WTC11 (cell line): ENCODE results near the gene RYR1. TPM values are rescaled to one million over a fixed set of nuclear protein-coding genes. Genes with fewer than 3 reads are reported as not detected.

ENCODE experiments used
- ATAC-seq: fragments of 200-7000 bp; cut with Tn5 transposase; 2 replicates; pipeline ENCODE4 v1.10.0; 2021; ENCODE audit warnings: mild to moderate bottlenecking, moderate library complexity
- CTCF ChIA-PET: fragments of 300-600 bp; sonication (Branson Sonifier 250); formaldehyde crosslinking; loops from one replicate; lab custom pipeline; 2021; ENCODE audit warnings: antibody characterized with exemption; lab: Charles Lee
- POLR2A ChIA-PET: fragments of 350-600 bp; sonication (Branson Sonifier 250); formaldehyde crosslinking; loops from one replicate; lab custom pipeline; 2021; ENCODE audit warnings: antibody characterized with exemption; lab: Charles Lee
- DNase-seq: peaks from one replicate; pipeline ENCODE4 v3.0.0; 2021; ENCODE audit warnings: low spot score
- H3K27ac Mint-ChIP-seq: 2 replicates; pipeline ENCODE4 v1.8.0; 2021; ENCODE audit warnings: mixed read lengths
- H3K27me3 Mint-ChIP-seq: 2 replicates; pipeline ENCODE4 v1.8.0; 2021; ENCODE audit warnings: low read depth, mild to moderate bottlenecking, moderate library complexity, mixed read lengths
- H3K36me3 Mint-ChIP-seq: 2 replicates; pipeline ENCODE4 v1.8.0; 2021; ENCODE audit warnings: mixed read lengths
- H3K4me1 Mint-ChIP-seq: 2 replicates; pipeline ENCODE4 v1.8.0; 2022; ENCODE audit warnings: mixed read lengths
- H3K4me3 Mint-ChIP-seq: 2 replicates; pipeline ENCODE4 v1.8.0; 2021; ENCODE audit warnings: mild to moderate bottlenecking, moderate library complexity, mixed read lengths
- H3K9me3 Mint-ChIP-seq: 2 replicates; pipeline ENCODE4 v1.8.0; 2021; ENCODE audit warnings: mixed read lengths
- CREM ChIP-seq: sonication (generic); formaldehyde crosslinking; IDR thresholded peaks from 2 replicates; pipeline ENCODE4 v1.8.1; 2022; ENCODE audit warnings: mild to moderate bottlenecking, missing genetic modification reagents, moderate library complexity
- ETV6 ChIP-seq: sonication (generic); formaldehyde crosslinking; IDR thresholded peaks from 2 replicates; pipeline ENCODE4 v1.8.1; 2022; ENCODE audit warnings: mild to moderate bottlenecking, missing genetic modification reagents
- FOXP1 ChIP-seq: sonication (generic); formaldehyde crosslinking; IDR thresholded peaks from 2 replicates; pipeline ENCODE4 v1.8.0; 2022; ENCODE audit warnings: missing genetic modification reagents, mild to moderate bottlenecking, moderate library complexity, borderline replicate concordance
- JUN ChIP-seq: sonication (generic); formaldehyde crosslinking; IDR thresholded peaks from 2 replicates; pipeline ENCODE4 v1.8.0; 2023; ENCODE audit warnings: mild to moderate bottlenecking, missing genetic modification reagents
- MYBL2 ChIP-seq: sonication (generic); formaldehyde crosslinking; IDR thresholded peaks from 2 replicates; pipeline ENCODE4 v1.8.1; 2023; ENCODE audit warnings: mild to moderate bottlenecking, moderate library complexity, missing genetic modification reagents
- NFATC4 ChIP-seq: fragments of 250-450 bp; sonication (Bioruptor Pico); IDR thresholded peaks from 2 replicates; pipeline ENCODE4 v1.9.0; 2021; ENCODE audit warnings: mild to moderate bottlenecking
- NFYB ChIP-seq: sonication (generic); formaldehyde crosslinking; conservative IDR thresholded peaks from 2 replicates; pipeline ENCODE4 v1.8.0; 2022; ENCODE audit warnings: low read depth, missing genetic modification reagents
- SMAD4 ChIP-seq: sonication (generic); formaldehyde crosslinking; IDR thresholded peaks from 2 replicates; pipeline ENCODE4 v1.8.0; 2022; ENCODE audit warnings: mild to moderate bottlenecking, missing genetic modification reagents
- TEAD1 ChIP-seq: sonication (generic); formaldehyde crosslinking; IDR thresholded peaks from 2 replicates; pipeline ENCODE4 v1.8.0; 2022; ENCODE audit warnings: mild to moderate bottlenecking, missing genetic modification reagents
- ZNF232 ChIP-seq: sonication (generic); formaldehyde crosslinking; IDR thresholded peaks from 2 replicates; pipeline ENCODE4 v1.8.0; 2022; ENCODE audit warnings: mild to moderate bottlenecking, missing genetic modification reagents
- ZNF671 ChIP-seq: fragments of 250-450 bp; sonication (Bioruptor Pico); IDR thresholded peaks from 2 replicates; pipeline ENCODE4 v1.8.0; 2021; ENCODE audit warnings: mild to moderate bottlenecking
- total RNA-seq: library from RNA; stranded (reverse); gene quantifications from 3 replicates; pipeline ENCODE4 v1.2.3, GENCODE V29; 2021
- TF ChIP-seq, protein P1 (sequence below): sonication (generic); formaldehyde crosslinking; IDR thresholded peaks from 2 replicates; pipeline ENCODE4 v1.8.1; 2023; ENCODE audit warnings: mild to moderate bottlenecking, moderate library complexity, missing genetic modification reagents
- TF ChIP-seq, protein P2 (sequence below): sonication (generic); formaldehyde crosslinking; IDR thresholded peaks from 2 replicates; pipeline ENCODE4 v1.8.1; 2022; ENCODE audit warnings: missing genetic modification reagents, borderline replicate concordance
- TF ChIP-seq, protein P3 (sequence below): fragments of 250-450 bp; sonication (Bioruptor Pico); IDR thresholded peaks from 2 replicates; pipeline ENCODE4 v2.1.2; 2022; ENCODE audit warnings: mild to moderate bottlenecking, moderate library complexity
- TF ChIP-seq, protein P4 (sequence below): sonication (generic); formaldehyde crosslinking; IDR thresholded peaks from 2 replicates; pipeline ENCODE4 v1.8.1; 2022; ENCODE audit warnings: mild to moderate bottlenecking, moderate library complexity, missing genetic modification reagents
- TF ChIP-seq, protein P5 (sequence below): sonication (generic); formaldehyde crosslinking; conservative IDR thresholded peaks from 2 replicates; pipeline ENCODE4 v1.8.1; 2023; ENCODE audit warnings: mild to moderate bottlenecking, low read depth, missing genetic modification reagents, moderate library complexity
- TF ChIP-seq, protein P6 (sequence below): sonication (generic); formaldehyde crosslinking; IDR thresholded peaks from 2 replicates; pipeline ENCODE4 v1.8.1; 2022; ENCODE audit warnings: mild to moderate bottlenecking, missing genetic modification reagents, moderate library complexity, borderline replicate concordance
- TF ChIP-seq, protein P7 (sequence below): sonication (generic); formaldehyde crosslinking; IDR thresholded peaks from 2 replicates; pipeline ENCODE4 v1.8.0; 2023; ENCODE audit warnings: missing genetic modification reagents, mild to moderate bottlenecking, borderline replicate concordance
- TF ChIP-seq, protein P8 (sequence below): fragments of 200-600 bp; IDR thresholded peaks from 2 replicates; pipeline ENCODE4 v1.8.0; 2022; ENCODE audit warnings: antibody characterized with exemption

Gene RYR1
- total RNA-seq, 1 experiment from 2014 or later, result 24.2 TPM

DNA sequence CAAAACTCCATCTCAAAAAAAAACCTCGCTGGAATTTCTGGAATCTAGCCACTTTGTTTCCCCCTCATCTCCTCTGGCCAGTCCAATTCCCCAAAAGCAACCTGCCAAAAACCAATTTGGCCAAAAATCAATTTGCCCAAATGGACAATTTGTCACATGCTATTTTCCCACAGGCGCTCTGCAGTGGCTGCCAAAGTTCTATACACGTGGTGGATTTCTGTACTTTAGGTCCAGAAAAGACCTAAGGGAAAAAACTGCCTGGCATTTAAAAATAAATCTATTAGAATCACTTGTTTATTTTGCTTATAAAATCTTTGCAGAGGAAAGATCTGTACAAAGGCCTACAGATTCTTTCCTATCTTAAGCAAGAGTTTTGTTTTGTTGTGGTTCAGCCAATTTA is 104.9 kb downstream of the RYR1 start:
- Mint-ChIP-seq H3K4me3 (no peak overlapping the region), H3K27me3 (peaks cover 4% of the 10 kb centered on the region; the same call in 1 of the 2 replicates), H3K36me3 (peaks cover 50% of the 10 kb centered on the region), H3K27ac (no peak overlapping the region), H3K4me1 (no peaks in the 10 kb centered on the region), H3K9me3 (peaks cover 28% of the 10 kb centered on the region)
- DNase-seq, result no peak
- ChIA-PET POLR2A (no interaction called here), CTCF (no interaction called here)
- ATAC-seq, result no peak
- no peak for TF ChIP-seq NFATC4 (CRISPR knock-in tag)
- TF ChIP-seq, protein P1, sequence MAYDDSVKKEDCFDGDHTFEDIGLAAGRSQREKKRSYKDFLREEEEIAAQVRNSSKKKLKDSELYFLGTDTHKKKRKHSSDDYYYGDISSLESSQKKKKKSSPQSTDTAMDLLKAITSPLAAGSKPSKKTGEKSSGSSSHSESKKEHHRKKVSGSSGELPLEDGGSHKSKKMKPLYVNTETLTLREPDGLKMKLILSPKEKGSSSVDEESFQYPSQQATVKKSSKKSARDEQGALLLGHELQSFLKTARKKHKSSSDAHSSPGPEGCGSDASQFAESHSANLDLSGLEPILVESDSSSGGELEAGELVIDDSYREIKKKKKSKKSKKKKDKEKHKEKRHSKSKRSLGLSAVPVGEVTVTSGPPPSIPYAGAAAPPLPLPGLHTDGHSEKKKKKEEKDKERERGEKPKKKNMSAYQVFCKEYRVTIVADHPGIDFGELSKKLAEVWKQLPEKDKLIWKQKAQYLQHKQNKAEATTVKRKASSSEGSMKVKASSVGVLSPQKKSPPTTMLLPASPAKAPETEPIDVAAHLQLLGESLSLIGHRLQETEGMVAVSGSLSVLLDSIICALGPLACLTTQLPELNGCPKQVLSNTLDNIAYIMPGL, result no peak
- TF ChIP-seq, protein P2, sequence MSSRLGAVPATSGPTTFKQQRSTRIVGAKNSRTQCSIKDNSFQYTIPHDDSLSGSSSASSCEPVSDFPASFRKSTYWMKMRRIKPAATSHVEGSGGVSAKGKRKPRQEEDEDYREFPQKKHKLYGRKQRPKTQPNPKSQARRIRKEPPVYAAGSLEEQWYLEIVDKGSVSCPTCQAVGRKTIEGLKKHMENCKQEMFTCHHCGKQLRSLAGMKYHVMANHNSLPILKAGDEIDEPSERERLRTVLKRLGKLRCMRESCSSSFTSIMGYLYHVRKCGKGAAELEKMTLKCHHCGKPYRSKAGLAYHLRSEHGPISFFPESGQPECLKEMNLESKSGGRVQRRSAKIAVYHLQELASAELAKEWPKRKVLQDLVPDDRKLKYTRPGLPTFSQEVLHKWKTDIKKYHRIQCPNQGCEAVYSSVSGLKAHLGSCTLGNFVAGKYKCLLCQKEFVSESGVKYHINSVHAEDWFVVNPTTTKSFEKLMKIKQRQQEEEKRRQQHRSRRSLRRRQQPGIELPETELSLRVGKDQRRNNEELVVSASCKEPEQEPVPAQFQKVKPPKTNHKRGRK, result no peak
- TF ChIP-seq, protein P3, sequence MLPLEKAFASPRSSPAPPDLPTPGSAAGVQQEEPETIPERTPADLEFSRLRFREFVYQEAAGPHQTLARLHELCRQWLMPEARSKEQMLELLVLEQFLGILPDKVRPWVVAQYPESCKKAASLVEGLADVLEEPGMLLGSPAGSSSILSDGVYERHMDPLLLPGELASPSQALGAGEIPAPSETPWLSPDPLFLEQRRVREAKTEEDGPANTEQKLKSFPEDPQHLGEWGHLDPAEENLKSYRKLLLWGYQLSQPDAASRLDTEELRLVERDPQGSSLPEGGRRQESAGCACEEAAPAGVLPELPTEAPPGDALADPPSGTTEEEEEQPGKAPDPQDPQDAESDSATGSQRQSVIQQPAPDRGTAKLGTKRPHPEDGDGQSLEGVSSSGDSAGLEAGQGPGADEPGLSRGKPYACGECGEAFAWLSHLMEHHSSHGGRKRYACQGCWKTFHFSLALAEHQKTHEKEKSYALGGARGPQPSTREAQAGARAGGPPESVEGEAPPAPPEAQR (CRISPR knock-in tag), result no peak
- TF ChIP-seq CREM (CRISPR knock-in tag), result no peak
- no peak for TF ChIP-seq TEAD1
- TF ChIP-seq FOXP1 (CRISPR knock-in tag), result no peak
- TF ChIP-seq ZNF671, result no peak
- no peak for TF ChIP-seq JUN (CRISPR knock-in tag)
- TF ChIP-seq, protein P4, sequence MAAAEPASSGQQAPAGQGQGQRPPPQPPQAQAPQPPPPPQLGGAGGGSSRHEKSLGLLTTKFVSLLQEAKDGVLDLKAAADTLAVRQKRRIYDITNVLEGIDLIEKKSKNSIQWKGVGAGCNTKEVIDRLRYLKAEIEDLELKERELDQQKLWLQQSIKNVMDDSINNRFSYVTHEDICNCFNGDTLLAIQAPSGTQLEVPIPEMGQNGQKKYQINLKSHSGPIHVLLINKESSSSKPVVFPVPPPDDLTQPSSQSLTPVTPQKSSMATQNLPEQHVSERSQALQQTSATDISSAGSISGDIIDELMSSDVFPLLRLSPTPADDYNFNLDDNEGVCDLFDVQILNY (CRISPR knock-in tag), result no peak
- no peak for TF ChIP-seq SMAD4 (CRISPR knock-in tag)
- no peak for TF ChIP-seq ETV6
- TF ChIP-seq, protein P5, sequence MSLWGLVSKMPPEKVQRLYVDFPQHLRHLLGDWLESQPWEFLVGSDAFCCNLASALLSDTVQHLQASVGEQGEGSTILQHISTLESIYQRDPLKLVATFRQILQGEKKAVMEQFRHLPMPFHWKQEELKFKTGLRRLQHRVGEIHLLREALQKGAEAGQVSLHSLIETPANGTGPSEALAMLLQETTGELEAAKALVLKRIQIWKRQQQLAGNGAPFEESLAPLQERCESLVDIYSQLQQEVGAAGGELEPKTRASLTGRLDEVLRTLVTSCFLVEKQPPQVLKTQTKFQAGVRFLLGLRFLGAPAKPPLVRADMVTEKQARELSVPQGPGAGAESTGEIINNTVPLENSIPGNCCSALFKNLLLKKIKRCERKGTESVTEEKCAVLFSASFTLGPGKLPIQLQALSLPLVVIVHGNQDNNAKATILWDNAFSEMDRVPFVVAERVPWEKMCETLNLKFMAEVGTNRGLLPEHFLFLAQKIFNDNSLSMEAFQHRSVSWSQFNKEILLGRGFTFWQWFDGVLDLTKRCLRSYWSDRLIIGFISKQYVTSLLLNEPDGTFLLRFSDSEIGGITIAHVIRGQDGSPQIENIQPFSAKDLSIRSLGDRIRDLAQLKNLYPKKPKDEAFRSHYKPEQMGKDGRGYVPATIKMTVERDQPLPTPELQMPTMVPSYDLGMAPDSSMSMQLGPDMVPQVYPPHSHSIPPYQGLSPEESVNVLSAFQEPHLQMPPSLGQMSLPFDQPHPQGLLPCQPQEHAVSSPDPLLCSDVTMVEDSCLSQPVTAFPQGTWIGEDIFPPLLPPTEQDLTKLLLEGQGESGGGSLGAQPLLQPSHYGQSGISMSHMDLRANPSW, result no peak
- TF ChIP-seq ZNF232 (CRISPR knock-in tag), result no peak
- TF ChIP-seq, protein P6, sequence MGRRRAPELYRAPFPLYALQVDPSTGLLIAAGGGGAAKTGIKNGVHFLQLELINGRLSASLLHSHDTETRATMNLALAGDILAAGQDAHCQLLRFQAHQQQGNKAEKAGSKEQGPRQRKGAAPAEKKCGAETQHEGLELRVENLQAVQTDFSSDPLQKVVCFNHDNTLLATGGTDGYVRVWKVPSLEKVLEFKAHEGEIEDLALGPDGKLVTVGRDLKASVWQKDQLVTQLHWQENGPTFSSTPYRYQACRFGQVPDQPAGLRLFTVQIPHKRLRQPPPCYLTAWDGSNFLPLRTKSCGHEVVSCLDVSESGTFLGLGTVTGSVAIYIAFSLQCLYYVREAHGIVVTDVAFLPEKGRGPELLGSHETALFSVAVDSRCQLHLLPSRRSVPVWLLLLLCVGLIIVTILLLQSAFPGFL (CRISPR knock-in tag), result no peak
- TF ChIP-seq, protein P7, sequence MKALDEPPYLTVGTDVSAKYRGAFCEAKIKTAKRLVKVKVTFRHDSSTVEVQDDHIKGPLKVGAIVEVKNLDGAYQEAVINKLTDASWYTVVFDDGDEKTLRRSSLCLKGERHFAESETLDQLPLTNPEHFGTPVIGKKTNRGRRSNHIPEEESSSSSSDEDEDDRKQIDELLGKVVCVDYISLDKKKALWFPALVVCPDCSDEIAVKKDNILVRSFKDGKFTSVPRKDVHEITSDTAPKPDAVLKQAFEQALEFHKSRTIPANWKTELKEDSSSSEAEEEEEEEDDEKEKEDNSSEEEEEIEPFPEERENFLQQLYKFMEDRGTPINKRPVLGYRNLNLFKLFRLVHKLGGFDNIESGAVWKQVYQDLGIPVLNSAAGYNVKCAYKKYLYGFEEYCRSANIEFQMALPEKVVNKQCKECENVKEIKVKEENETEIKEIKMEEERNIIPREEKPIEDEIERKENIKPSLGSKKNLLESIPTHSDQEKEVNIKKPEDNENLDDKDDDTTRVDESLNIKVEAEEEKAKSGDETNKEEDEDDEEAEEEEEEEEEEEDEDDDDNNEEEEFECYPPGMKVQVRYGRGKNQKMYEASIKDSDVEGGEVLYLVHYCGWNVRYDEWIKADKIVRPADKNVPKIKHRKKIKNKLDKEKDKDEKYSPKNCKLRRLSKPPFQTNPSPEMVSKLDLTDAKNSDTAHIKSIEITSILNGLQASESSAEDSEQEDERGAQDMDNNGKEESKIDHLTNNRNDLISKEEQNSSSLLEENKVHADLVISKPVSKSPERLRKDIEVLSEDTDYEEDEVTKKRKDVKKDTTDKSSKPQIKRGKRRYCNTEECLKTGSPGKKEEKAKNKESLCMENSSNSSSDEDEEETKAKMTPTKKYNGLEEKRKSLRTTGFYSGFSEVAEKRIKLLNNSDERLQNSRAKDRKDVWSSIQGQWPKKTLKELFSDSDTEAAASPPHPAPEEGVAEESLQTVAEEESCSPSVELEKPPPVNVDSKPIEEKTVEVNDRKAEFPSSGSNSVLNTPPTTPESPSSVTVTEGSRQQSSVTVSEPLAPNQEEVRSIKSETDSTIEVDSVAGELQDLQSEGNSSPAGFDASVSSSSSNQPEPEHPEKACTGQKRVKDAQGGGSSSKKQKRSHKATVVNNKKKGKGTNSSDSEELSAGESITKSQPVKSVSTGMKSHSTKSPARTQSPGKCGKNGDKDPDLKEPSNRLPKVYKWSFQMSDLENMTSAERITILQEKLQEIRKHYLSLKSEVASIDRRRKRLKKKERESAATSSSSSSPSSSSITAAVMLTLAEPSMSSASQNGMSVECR (CRISPR knock-in tag), result no peak
- TF ChIP-seq, protein P8, sequence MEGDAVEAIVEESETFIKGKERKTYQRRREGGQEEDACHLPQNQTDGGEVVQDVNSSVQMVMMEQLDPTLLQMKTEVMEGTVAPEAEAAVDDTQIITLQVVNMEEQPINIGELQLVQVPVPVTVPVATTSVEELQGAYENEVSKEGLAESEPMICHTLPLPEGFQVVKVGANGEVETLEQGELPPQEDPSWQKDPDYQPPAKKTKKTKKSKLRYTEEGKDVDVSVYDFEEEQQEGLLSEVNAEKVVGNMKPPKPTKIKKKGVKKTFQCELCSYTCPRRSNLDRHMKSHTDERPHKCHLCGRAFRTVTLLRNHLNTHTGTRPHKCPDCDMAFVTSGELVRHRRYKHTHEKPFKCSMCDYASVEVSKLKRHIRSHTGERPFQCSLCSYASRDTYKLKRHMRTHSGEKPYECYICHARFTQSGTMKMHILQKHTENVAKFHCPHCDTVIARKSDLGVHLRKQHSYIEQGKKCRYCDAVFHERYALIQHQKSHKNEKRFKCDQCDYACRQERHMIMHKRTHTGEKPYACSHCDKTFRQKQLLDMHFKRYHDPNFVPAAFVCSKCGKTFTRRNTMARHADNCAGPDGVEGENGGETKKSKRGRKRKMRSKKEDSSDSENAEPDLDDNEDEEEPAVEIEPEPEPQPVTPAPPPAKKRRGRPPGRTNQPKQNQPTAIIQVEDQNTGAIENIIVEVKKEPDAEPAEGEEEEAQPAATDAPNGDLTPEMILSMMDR, result no peak
- no peak for TF ChIP-seq MYBL2 (CRISPR knock-in tag)
- no peak for TF ChIP-seq NFYB (CRISPR knock-in tag)
